Measurements from ENCODE around the gene SRL.

DNA sequence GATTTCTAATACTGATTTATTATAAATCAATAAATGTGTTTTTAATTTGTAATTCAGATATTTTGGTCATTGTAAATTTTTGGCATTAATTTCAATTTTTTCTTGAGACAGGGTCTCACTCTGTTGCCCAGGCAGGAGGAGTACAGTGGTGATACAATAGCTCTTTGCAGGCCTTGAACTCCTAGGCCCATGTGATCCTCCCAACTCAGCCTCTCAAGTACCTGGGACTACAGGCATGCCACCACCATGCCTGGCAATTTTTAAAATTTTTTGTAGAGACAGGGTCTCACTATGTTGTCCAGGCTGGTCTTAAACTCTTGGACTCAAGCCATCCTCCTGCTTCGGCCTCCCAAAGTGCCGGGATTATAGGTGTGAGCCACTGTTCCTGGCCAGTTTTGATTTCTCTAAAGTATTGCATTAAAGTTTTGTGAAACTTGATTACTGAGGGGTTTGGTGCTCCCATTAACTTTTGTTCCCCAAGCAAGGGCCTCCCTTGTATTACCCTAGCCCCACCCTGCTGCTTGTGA, 36.2 kb upstream of the SRL start:
- TF ChIP-seq, protein P1, sequence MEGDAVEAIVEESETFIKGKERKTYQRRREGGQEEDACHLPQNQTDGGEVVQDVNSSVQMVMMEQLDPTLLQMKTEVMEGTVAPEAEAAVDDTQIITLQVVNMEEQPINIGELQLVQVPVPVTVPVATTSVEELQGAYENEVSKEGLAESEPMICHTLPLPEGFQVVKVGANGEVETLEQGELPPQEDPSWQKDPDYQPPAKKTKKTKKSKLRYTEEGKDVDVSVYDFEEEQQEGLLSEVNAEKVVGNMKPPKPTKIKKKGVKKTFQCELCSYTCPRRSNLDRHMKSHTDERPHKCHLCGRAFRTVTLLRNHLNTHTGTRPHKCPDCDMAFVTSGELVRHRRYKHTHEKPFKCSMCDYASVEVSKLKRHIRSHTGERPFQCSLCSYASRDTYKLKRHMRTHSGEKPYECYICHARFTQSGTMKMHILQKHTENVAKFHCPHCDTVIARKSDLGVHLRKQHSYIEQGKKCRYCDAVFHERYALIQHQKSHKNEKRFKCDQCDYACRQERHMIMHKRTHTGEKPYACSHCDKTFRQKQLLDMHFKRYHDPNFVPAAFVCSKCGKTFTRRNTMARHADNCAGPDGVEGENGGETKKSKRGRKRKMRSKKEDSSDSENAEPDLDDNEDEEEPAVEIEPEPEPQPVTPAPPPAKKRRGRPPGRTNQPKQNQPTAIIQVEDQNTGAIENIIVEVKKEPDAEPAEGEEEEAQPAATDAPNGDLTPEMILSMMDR (IDR thresholded peaks at IDR 0.05) = no peak
- no peak for TF ChIP-seq POLR2A (IDR thresholded peaks at IDR 0.05)
